Suppressor macrophage treated with lipopolysaccharide for 1 hour (primary cell): ENCODE results near the gene MAD1L1.

ENCODE experiments used
- DNase-seq, 3 donors: peaks; one replicate each; pipeline ENCODE4 v3.0.0-alpha.2; 2020 to 2022

The MAD1L1 gene

DNA sequence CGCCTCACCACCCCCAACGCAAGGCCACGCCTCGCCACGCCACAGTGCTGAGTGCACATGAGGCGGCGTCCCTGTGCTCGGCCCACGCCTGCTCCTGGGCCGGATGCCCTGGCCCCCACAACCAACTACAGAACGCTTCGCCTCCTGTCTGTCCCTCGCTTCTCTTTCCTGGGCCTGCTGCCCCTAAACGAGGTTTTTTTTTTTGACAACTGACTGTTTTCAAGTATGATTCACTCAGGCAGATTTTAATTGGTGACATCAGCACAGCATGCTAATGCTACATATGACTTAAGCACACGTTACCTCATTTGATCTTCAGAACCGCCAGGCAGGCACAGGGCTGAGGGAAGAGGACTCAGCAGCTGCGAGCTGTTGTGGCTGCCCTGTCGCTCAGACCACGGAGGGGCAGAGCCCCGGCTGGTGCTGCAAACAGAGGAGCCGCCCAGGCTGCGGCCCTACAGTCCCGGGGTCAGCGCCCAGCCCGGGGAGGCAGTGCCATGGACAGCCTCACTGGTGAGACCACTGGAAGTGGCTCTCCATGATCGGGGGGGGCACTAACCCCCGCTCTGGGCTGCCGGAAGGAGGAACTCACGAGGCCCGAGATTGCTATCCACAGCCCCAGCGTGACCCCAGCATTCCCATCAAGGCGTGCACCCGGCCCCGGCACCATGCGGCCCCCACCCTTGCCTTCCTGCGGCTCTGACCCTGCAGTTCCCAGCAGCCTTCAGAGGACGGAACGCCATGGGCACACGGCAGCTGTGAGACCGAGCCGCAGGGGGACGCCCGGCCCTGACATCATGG is 212.8 kb downstream of the MAD1L1 start:
- peak; percentile 91 to 98 (median 97) for DNase-seq

DNA sequence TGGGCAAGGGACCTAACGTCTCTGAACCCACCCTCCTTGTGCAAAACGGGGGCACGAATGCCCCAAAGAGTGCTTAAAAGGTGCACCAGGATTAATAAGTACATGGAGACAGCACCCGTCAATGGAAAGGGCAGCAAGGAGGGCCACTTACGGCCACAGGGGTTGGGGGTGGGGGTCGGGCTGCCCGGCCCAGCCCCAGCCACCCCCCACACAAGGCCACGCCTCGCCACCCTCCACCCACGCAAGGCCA is 213.4 kb downstream of the MAD1L1 start:
- DNase-seq = no peak

GRCh38 chr7:2018569-2019460 is 213.9 kb downstream of the MAD1L1 start:
- DNase-seq = peak; percentile 84 to 91 (median 91)

- no peak for DNase-seq
These were observed 214.7 kb downstream of the MAD1L1 start for GRCh38 chr7:2017914-2018568.

DNA sequence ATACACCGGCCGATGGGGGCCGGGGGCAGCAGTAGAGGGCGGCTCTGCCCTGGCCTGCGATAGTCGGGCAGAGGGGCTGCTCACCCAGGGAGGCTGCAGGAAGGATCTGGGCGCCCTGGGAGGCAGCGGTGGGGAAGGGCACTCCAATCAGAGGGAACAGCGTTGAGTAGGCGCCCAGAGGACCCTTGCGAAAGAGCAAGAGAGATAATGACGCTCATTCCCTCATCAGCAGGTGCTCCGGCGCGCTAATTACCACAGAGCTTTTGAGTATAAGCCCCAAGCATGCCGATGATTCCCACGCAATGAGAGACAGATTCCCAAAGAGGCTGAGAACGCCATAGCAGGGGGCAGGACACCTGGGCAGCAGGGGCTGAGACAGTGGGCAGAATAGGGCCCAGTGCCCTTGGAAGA is 215.3 kb downstream of the MAD1L1 start:
- DNase-seq = no peak

- DNase-seq = no peak
These were observed 215.8 kb downstream of the MAD1L1 start for GRCh38 chr7:2016761-2017480.

GRCh38 chr7:2016021-2016631 is 216.6 kb downstream of the MAD1L1 start:
- no peak for DNase-seq

GRCh38 chr7:2015251-2015871 is 217.4 kb downstream of the MAD1L1 start:
- DNase-seq = no peak

DNA sequence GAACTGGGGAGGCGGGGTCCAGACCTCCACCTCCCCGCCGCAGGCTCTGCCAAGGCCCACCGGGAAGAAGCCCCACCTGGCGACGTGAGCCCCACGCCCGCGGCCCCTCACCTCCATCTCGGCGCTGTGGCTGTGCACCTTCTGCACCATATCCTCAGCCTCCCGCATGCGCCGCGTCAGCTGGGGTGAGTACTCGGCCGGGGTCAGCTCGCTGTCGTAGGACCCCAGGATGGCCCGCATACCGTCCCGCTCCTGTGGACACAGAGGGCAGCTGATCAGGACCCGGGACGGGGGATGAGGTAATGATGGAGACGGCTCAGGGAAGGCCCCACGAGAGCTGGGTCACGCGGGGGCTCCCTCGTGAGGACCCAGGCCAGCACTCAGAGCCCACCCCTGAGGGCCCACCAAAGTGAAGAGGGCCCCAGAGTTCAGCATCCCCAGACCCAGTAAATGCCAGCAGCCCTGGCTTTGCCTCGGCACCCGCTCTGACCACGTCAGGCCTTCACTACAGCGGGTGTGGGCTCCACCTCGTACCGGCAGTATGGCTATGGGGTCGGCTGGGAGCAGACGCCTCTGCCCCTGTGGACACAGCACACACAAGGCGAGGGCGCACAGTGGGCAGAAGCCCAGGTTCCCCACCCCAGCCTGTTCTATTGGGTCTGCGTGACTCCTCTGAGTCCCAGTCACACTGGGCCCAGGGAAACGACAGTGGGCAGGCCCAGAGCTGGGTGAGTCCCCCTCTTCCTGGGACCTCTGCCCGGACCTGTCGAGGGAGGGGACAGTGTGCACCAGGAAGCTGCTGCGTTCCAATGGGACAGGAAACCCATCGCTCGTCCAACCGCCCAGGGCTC is 218.1 kb downstream of the MAD1L1 start:
- no peak for DNase-seq

- DNase-seq = no peak
These were observed 219.1 kb downstream of the MAD1L1 start for GRCh38 chr7:2013381-2014311.

DNA sequence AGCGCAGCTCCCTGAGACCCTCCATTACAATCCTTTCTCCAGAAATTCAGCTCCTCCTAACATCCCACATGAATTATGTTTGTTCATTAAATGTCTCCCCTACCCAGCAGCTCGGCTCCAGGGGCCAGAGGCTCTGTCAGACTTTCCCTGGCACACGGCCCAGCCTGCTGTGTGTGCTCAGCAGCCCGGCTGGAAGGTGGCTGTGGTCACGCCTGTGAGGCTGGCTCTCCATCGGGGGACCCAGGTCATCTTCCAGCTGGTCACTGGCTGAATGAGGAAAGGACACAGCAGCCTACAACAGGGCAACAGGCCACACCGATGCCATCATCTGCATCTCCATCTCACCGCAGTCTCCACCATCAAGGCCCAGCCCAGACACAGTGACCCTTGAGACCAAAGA is 219.8 kb downstream of the MAD1L1 start:
- DNase-seq = no peak

GRCh38 chr7:2012044-2012900 is 220.5 kb downstream of the MAD1L1 start:
- DNase-seq = no peak

DNA sequence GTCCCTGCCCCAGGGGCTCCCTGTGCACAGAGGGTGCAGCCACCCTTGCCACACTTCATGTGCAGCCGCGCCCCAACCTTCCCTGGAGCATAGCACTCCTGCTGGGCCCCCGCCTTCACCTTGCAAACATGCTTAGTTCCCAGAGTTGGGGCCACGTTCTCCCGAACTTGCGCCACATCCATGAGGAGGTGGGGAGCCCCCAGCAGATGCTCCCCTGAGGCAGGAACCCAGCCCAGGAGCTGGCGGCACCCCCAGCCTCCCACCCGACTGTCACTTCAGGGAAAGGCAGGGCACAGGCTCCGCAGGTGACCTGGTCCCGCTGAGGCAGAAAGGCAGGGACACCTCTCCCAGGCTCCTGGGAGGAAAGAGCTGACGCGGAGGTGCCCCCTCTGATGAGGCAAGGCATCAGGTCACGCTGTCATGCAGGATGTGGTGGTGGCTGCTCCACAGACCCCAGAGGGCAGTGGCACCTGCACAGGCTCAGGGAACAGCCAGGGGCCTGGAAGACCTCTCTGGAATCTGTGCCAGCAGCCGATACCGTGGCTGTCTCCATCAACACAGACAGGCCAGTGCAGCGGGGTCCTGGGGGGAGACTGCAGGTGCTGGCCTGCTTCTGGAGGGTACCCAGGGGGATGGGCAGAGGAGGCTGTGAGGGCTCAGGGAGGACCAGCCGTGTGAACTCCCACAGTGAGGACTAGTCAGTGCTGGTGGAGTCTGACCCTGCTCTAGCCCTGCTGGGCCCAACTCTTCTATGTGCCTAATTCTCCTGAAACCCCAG is 221.3 kb downstream of the MAD1L1 start:
- DNase-seq = no peak

- no peak for DNase-seq
These were observed 222.0 kb downstream of the MAD1L1 start for GRCh38 chr7:2010551-2011265.

- DNase-seq = no peak
These were observed 222.6 kb downstream of the MAD1L1 start for GRCh38 chr7:2010101-2010500.

GRCh38 chr7:2009541-2010001 is 223.2 kb downstream of the MAD1L1 start:
- no peak for DNase-seq

DNA sequence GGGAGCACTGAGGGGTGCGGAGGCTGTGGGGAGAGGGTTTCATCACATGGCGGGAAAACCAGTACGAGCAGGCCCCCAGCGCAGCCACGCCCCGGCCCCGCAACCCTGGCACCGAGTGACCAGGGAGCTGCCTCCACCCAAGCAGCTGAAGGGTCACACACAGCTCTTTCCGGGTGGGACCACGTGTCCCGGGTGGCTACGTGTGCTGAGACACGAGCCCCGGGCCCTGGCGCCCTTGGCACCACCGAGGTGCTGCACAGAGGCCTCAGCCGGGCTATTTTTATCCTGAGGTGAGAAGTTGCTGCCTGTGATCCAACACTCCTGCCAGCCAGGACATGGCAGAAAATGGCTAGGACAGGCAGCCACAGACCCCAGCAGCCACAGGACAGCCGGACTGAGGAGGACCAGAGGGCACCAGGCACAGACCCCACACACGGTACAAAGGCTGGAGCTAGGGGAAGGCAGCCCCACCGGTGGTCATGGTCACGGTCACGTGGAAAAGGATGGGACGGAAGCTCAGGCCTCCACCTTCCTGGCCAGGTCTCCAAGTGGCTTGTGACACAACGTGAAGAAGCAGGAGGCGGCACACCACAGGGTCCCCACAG is 223.7 kb downstream of the MAD1L1 start:
- DNase-seq = no peak
